Small intestine (tissue), 16 donors: ENCODE results near the gene TNRC6A. TPM values are rescaled to one million over a fixed set of nuclear protein-coding genes. Genes with fewer than 3 reads are reported as not detected.
A peak's percentile ranks its signal among the peaks of the same experiment; 100 is the strongest.

Source experiments
- DNase-seq, 2 donors: peaks; one replicate each; pipeline versions ENCODE4 v3.0.0 to v3.0.0-alpha.2; 2013
- FAIRE-seq: peaks from 2 replicates; lab custom pipeline; 2012; peaks lifted over from hg19 to GRCh38; lab: Jason Lieb, UNC
- H3K27ac ChIP-seq, 3 donors: one replicate each; pipeline ENCODE4 v1.5.1; 2013; ENCODE audit warnings: low read length in 2 of 3, mild to moderate bottlenecking in 2 of 3, control low read depth in 1 of 3, inconsistent platforms in 1 of 3, low read depth in 1 of 3, moderate library complexity in 1 of 3
- H3K27me3 ChIP-seq, 3 donors: one replicate each; pipeline ENCODE4 v1.6.1; 2013; ENCODE audit warnings: low read length in 3 of 3, inconsistent platforms in 1 of 3; ENCODE audit not compliant: control insufficient read depth in 3 of 3, insufficient read depth in 3 of 3
- H3K36me3 ChIP-seq, 3 donors: one replicate each; pipeline ENCODE4 v1.6.1; 2013; ENCODE audit warnings: low read length in 3 of 3, inconsistent platforms in 1 of 3, low read depth in 1 of 3, mild to moderate bottlenecking in 1 of 3, moderate library complexity in 1 of 3; ENCODE audit not compliant: control insufficient read depth in 3 of 3, insufficient read depth in 2 of 3
- H3K4me1 ChIP-seq, 3 donors: one replicate each; pipeline ENCODE4 v1.6.1; 2013; ENCODE audit warnings: low read length in 2 of 3, inconsistent platforms in 1 of 3, low read depth in 1 of 3, mild to moderate bottlenecking in 1 of 3, moderate library complexity in 1 of 3; ENCODE audit not compliant: control insufficient read depth in 3 of 3, insufficient read depth in 2 of 3
- H3K4me3 ChIP-seq, 3 donors: one replicate each; pipeline ENCODE4 v1.5.1; 2013; ENCODE audit warnings: low read length in 3 of 3, control low read depth in 1 of 3, inconsistent platforms in 1 of 3, low read depth in 1 of 3, mild to moderate bottlenecking in 1 of 3, moderate library complexity in 1 of 3
- H3K9me3 ChIP-seq, 2 donors: one replicate each; pipeline ENCODE4 v1.6.1; 2013; ENCODE audit warnings: low read depth in 1 of 2, low read length in 1 of 2; ENCODE audit not compliant: control insufficient read depth in 2 of 2, insufficient read depth in 1 of 2
- WGBS, 3 donors: extraction: QIAGEN DNeasy Blood & Tissue Kit; methylation state at CpG; one replicate each; pipeline ENCODE4 v1.1.7; 2013; 5-methylcytosine and 5-hydroxymethylcytosine counted together
- long read RNA-seq, 10 donors: transcript quantifications; one replicate each; lab custom pipeline, GENCODE V29; 2026
- polyA plus RNA-seq, 4 donors: library from polyadenylated mRNA; stranded (reverse) in 3 of 4; unstranded in 1 of 4; fragments of 200-250 nt in 3 of 4; fragments of 120-200 nt in 1 of 4; gene quantifications; one replicate each; pipeline versions ENCODE4 v1.2.1 to v1.2.3, GENCODE V29; 2013
- donor health status: healthy with polysubstance abuse.
- donor health status: control.
- donor health status: control.
- donor health status: Bipolar disorder and iron deficiency.
- donor health status: healthy.

The TNRC6A gene
- 10 to 100 TPM in 3 of 4 donors, 1 to 10 TPM in 1; 8.1 to 39.8 (median 14.1) TPM for polyA plus RNA-seq
- long read RNA-seq, donor 1, result 0 reads
- long read RNA-seq, donor 2, partial matches to known transcripts, result 19 of 19 reads
- long read RNA-seq, donor 2, other reads (novel, unspliced or antisense), result 0 of 19 reads
- long read RNA-seq, donor 3, partial matches to known transcripts, result 20 of 21 reads
- long read RNA-seq, donor 3, other reads (novel, unspliced or antisense), result 0 of 21 reads
- long read RNA-seq, donor 4, partial matches to known transcripts, result 0 of 1 reads
- long read RNA-seq, donor 4, other reads (novel, unspliced or antisense), result 0 of 1 reads
- long read RNA-seq, donor 5, result 0 reads
- long read RNA-seq, donor 6, partial matches to known transcripts, result 20 of 20 reads
- long read RNA-seq, donor 6, other reads (novel, unspliced or antisense), result 0 of 20 reads
- long read RNA-seq, donor 7, result 0 reads
- long read RNA-seq, donor 8, partial matches to known transcripts, result 0 of 1 reads
- long read RNA-seq, donor 8, other reads (novel, unspliced or antisense), result 0 of 1 reads
- long read RNA-seq, donor 9, partial matches to known transcripts, result 0 of 1 reads
- long read RNA-seq, donor 9, other reads (novel, unspliced or antisense), result 0 of 1 reads
- long read RNA-seq, donor 10, partial matches to known transcripts, result 58 of 60 reads
- long read RNA-seq, donor 10, other reads (novel, unspliced or antisense), result 0 of 60 reads

- DNase-seq, result peak; percentile 83 to 95
- no peak for FAIRE-seq
- H3K9me3 ChIP-seq, result no peaks in the 10 kb centered on the region
- peaks cover 0 to 10% (median 0%) of the 10 kb centered on the region in 3 donors for H3K36me3 ChIP-seq
- peak within 1 kb of the TSS; percentile 91 to 98 (median 97) for H3K27ac ChIP-seq
- peaks cover 0 to 9% (median 0%) of the 10 kb centered on the region in 3 donors for H3K4me1 ChIP-seq
- 0 to 2% (median 1%) methylated on average over 47 to 78 of the region's 78 CpGs for WGBS, 3 donors
- no peaks in the 10 kb centered on the region for H3K27me3 ChIP-seq
- H3K4me3 ChIP-seq, result peak within 1 kb of the TSS; percentile 83 to 100 (median 99)
Measured at GRCh38 chr16:24729243-24729950, at the start of gene TNRC6A. TNRC6A (plus strand) TSS chr16:24729651; CDS start chr16:24729842, 191 bp downstream.

DNA sequence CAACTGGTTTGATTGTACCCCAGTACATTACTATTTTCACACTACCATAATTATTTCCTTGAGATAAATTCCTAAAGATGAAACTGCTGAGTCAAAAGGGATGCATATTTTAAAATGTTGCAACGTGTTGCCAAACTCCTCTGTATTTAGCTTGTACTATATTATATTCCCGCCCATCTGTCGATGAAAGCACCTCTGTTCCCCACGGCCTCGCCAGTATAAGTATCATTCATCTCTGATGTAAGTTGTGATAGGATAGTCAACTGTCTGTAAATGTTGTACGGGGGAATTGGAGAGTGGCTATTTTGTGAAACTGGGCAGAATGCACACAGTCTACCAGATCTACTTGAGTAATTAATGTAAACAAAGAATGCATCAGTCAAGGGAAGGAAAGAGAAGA, 47.7 kb upstream of the TNRC6A start:
- Histone ChIP-seq H3K4me1 (peaks cover 0 to 9% (median 0%) of the 10 kb centered on the region in 3 donors), H3K9me3 (no peaks in the 10 kb centered on the region), H3K27me3 (no peaks in the 10 kb centered on the region), H3K36me3 (no peaks in the 10 kb centered on the region), H3K27ac (no peak overlapping the region), H3K4me3 (no peak overlapping the region)
- no peak for DNase-seq
- 52 to 62% (median 52%) methylated on average over 6 of the region's 6 CpGs for WGBS, 3 donors
- no peak for FAIRE-seq

DNA sequence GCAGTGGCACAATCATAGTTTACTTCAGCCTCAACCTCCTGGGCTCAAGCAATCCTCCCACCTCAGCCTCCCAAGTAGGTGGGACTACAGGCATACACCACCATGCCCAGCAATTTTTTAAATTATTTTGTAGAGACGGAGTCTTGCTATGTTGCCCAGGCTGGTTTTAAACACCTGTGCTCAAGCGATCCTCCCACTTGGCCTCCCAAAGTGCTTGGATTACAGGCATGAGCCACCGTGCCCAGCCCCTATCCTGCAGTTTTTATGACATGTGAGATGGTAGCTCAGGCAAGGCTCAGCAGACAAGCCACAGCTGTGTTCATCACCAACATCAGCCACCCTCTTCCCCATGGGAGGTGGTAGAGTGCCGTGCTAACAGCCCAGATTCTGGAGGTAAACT, 46.2 kb upstream of the TNRC6A start:
- Histone ChIP-seq H3K9me3 (no peaks in the 10 kb centered on the region), H3K4me1 (peaks cover 0 to 9% (median 0%) of the 10 kb centered on the region in 3 donors), H3K27me3 (no peaks in the 10 kb centered on the region), H3K36me3 (no peaks in the 10 kb centered on the region), H3K27ac (no peak overlapping the region), H3K4me3 (no peak overlapping the region)
- WGBS, 3 donors, result 82 to 90% (median 88%) methylated on average over 4 of the region's 4 CpGs
- FAIRE-seq (no peak), DNase-seq (no peak)

- peaks cover 0 to 9% (median 0%) of the 10 kb centered on the region in 3 donors for H3K4me1 ChIP-seq
- FAIRE-seq, result no peak
- H3K36me3 ChIP-seq, result no peaks in the 10 kb centered on the region
- no peak overlapping the region for H3K4me3 ChIP-seq
- DNase-seq, result no peak
- H3K27me3 ChIP-seq, result no peaks in the 10 kb centered on the region
- H3K9me3 ChIP-seq, result no peaks in the 10 kb centered on the region
- WGBS, 3 donors, result 82 to 86% (median 85%) methylated on average over 5 of the region's 5 CpGs
- no peak overlapping the region for H3K27ac ChIP-seq
Measured at GRCh38 chr16:24683847-24684493, 45.5 kb upstream of the TNRC6A start.

DNA sequence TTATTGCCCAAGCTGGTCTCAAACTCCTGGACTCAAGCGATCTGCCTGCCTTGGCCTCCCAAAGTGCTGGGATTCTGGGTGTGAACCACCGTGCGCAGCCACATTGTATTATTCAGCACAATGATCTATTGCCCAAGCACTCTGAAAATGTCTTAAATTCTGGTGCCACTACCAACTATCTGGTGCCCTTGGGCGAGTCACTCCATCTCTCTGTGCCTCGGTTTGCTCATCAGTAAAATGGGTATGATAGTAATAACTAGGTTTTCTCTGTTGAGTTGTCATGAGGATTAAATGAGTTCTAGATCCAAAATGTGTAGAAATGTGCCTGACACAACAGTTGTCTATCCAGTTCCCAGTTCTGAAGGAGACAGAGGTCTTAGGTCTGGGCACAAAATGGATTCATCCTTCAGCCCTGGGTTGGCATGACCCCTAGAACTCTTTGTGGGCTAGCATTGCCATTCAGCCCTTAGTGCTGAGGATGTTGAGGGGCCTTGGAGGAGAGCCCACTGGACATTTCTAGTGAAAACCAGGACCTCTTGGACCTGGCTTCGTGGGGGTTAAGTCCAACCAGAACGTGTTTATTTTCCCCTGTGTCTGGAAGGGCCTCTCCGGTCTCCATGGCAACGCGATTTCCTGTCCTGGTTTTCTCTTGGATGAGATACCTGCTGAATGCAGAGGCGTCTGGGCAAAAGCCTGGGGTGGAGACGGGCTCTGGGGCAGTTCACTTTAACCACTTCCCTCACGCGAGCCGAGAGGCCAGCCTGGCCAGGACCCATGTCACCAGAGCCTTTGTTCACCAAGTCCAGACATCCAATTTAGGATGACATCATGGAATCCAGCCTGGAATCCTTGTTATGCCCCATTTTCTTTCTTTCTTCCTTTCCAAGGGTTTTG, 43.7 kb upstream of the TNRC6A start:
- 32 to 34% (median 33%) methylated on average over 15 of the region's 15 CpGs for WGBS, 3 donors
- Histone ChIP-seq H3K36me3 (no peaks in the 10 kb centered on the region), H3K4me1 (peaks cover 0 to 9% (median 0%) of the 10 kb centered on the region in 3 donors), H3K27me3 (no peaks in the 10 kb centered on the region), H3K4me3 (no peak overlapping the region), H3K27ac (peak overlapping the region in 2 of 3 donors; percentile 13 to 41), H3K9me3 (no peaks in the 10 kb centered on the region)
- FAIRE-seq (no peak), DNase-seq (peak in 1 of 2 donors; percentile 81)

DNA sequence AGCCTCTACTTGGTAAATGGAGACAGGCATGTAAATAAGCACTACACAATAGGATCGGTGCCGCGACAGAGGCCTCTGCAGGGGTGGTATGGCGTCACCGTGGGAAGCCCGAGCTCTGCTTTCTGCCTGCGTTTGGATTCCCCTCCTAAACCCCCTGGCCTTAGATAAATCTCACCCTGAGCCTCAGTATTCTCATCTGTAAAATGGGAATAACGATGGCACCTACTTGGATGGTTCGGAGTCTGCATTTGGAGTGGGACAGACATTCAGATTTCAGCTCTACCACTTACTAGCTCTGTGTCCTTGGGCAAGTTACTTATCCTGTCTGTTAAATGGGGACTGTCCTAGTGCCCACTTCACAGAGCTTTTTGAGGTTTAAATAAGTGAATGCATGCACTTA, 42.8 kb upstream of the TNRC6A start:
- no peak for FAIRE-seq

DNA sequence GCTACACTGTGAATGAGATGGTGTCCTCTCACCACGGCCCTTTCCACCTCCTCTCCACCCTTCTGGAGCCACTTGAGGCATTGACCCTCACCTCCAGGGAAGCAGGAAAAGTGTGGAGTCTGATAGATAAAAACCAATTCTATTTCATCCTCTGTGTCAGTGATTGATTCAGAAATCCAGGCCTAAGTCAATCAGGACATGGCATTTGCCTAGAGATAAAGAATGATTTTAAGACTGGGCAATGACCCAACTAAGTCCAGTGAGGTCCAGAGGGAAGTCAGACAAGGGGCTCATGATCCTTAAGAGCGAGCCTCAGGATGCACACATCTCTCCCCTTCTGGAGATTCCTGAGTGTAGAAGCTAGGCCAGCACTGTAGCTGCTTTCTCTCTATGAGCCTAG, 41.1 kb upstream of the TNRC6A start:
- no peaks in the 10 kb centered on the region for H3K9me3 ChIP-seq
- DNase-seq (no peak), FAIRE-seq (no peak)
- peaks cover 0 to 9% (median 0%) of the 10 kb centered on the region in 3 donors for H3K4me1 ChIP-seq
- WGBS, 3 donors, result 73 to 85% (median 84%) methylated on average over 2 of the region's 2 CpGs
- H3K27ac ChIP-seq, result no peak overlapping the region
- H3K36me3 ChIP-seq, result no peaks in the 10 kb centered on the region
- no peaks in the 10 kb centered on the region for H3K27me3 ChIP-seq
- no peak overlapping the region for H3K4me3 ChIP-seq

More for the DNA sequence above, 42.8 kb upstream of the TNRC6A start:
- H3K4me3 ChIP-seq, result no peak overlapping the region
- no peaks in the 10 kb centered on the region for H3K9me3 ChIP-seq
- H3K36me3 ChIP-seq, result no peaks in the 10 kb centered on the region
- no peaks in the 10 kb centered on the region for H3K27me3 ChIP-seq
- DNase-seq, result no peak
- peaks cover 0 to 9% (median 0%) of the 10 kb centered on the region in 3 donors for H3K4me1 ChIP-seq
- H3K27ac ChIP-seq, result peak overlapping the region in 2 of 3 donors; percentile 9 to 13
- WGBS, 3 donors, result 56 to 71% (median 62%) methylated on average over 9 of the region's 9 CpGs
